HepG2 (cell line): ENCODE data around the gene APOM. TPM values are rescaled to one million over a fixed set of nuclear protein-coding genes. Genes with fewer than 3 reads are reported as not detected.
A peak's percentile ranks its signal among the peaks of the same experiment; 100 is the strongest.

Source experiments
- ARID2 ChIP-seq: sonication (generic); formaldehyde crosslinking; IDR thresholded peaks from 2 replicates; pipeline ENCODE4 v1.8.1; 2022; ENCODE audit warnings: mild to moderate bottlenecking, missing genetic modification reagents, borderline replicate concordance
- ARNTL ChIP-seq: sonication (generic); formaldehyde crosslinking; IDR thresholded peaks from 2 replicates; pipeline ENCODE4 v1.4.0; 2020; ENCODE audit warnings: mild to moderate bottlenecking, missing genetic modification reagents
- CBX5 ChIP-seq: sonication (generic); formaldehyde crosslinking; IDR thresholded peaks from 2 replicates; pipeline ENCODE4 v1.4.0; 2020; ENCODE audit warnings: missing genetic modification reagents, borderline replicate concordance
- DPF2 ChIP-seq: sonication (generic); formaldehyde crosslinking; IDR thresholded peaks from 2 replicates; pipeline ENCODE4 v1.4.0; 2020; ENCODE audit warnings: mild to moderate bottlenecking, low read depth, missing genetic modification reagents, borderline replicate concordance
- FOXO1 ChIP-seq: sonication (generic); formaldehyde crosslinking; IDR thresholded peaks from 2 replicates; pipeline ENCODE4 v1.4.0; 2020; ENCODE audit warnings: missing genetic modification reagents
- KMT2A ChIP-seq: sonication (generic); formaldehyde crosslinking; IDR thresholded peaks from 2 replicates; pipeline ENCODE4 v1.4.0; 2020; ENCODE audit warnings: missing genetic modification reagents
- MTF1 ChIP-seq: sonication (generic); formaldehyde crosslinking; IDR thresholded peaks from 2 replicates; pipeline ENCODE4 v1.5.0; 2020; ENCODE audit warnings: missing genetic modification reagents
- THYN1 ChIP-seq: sonication (generic); formaldehyde crosslinking; IDR thresholded peaks from 2 replicates; pipeline ENCODE4 v1.8.1; 2023; ENCODE audit warnings: low read depth, mild to moderate bottlenecking, moderate library complexity, missing genetic modification reagents, borderline replicate concordance
- ZNF382 ChIP-seq: sonication (generic); formaldehyde crosslinking; IDR thresholded peaks from 2 replicates; pipeline ENCODE4 v1.5.0; 2020; ENCODE audit warnings: missing genetic modification reagents, mild to moderate bottlenecking, borderline replicate concordance
- ZNF460 ChIP-seq: sonication (generic); formaldehyde crosslinking; IDR thresholded peaks from 2 replicates; pipeline ENCODE4 v1.5.1; 2020; ENCODE audit warnings: missing genetic modification reagents, mild to moderate bottlenecking, borderline replicate concordance
- ZNF572 ChIP-seq: sonication (generic); formaldehyde crosslinking; IDR thresholded peaks from 2 replicates; pipeline ENCODE4 v1.5.1; 2020; ENCODE audit warnings: mild to moderate bottlenecking, missing genetic modification reagents
- ZNF772 ChIP-seq: sonication (generic); formaldehyde crosslinking; IDR thresholded peaks from 2 replicates; pipeline ENCODE4 v1.5.0; 2020; ENCODE audit warnings: mild to moderate bottlenecking, missing genetic modification reagents
- polyA plus RNA-seq, 8 experiments: library from polyadenylated mRNA; depleted of rRNA in 3 of 8; stranded (reverse) in 7 of 8; unstranded in 1 of 8; fragments of >200 nt; fragmentation: Illumina TruSeq in 4 of 8; extraction: Trizol in 4 of 8; gene quantifications; 2 replicates each; pipeline versions ENCODE4 v1.2.1 to v1.2.3, GENCODE V29; 2011 to 2016; ENCODE audit warnings: low read depth in 4 of 8, missing spikeins in 1 of 8, mixed read lengths in 1 of 8; ENCODE audit not compliant: insufficient read depth in 1 of 8
- total RNA-seq, 5 experiments: library from RNA; depleted of rRNA; stranded (reverse); fragments of >200 nt; fragmentation: Illumina TruSeq; extraction: Trizol; gene quantifications; 2 replicates each; pipeline ENCODE4 v1.2.3, GENCODE V29; 2016; ENCODE audit warnings: low read depth in 1 of 5
- TF ChIP-seq, protein P1 (sequence below): sonication (generic); formaldehyde crosslinking; IDR thresholded peaks from 2 replicates; pipeline ENCODE4 v1.5.0; 2020; ENCODE audit warnings: missing genetic modification reagents
- TF ChIP-seq, protein P2 (sequence below): sonication (generic); formaldehyde crosslinking; IDR thresholded peaks from 2 replicates; pipeline ENCODE4 v1.8.0; 2022; ENCODE audit warnings: mild to moderate bottlenecking, missing genetic modification reagents
- TF ChIP-seq, protein P3 (sequence below): sonication (generic); formaldehyde crosslinking; IDR thresholded peaks from 2 replicates; pipeline ENCODE4 v1.9.0; 2021; ENCODE audit warnings: mild to moderate bottlenecking, missing genetic modification reagents
- TF ChIP-seq, protein P4 (sequence below), 2 experiments: IDR thresholded peaks; 2 replicates each; pipeline ENCODE4 v1.6.1; 2011 to 2012; ENCODE audit warnings: low read length in 2 of 2, borderline replicate concordance in 1 of 2, low read depth in 1 of 2, mild to moderate bottlenecking in 1 of 2, moderate library complexity in 1 of 2

Gene APOM
- total and polyA plus RNA-seq, 2 of the 13 experiments (the other 11 are each of a cell fraction or from before 2014, with no cell fraction given) = 98.2 to 1,140 TPM

DNA sequence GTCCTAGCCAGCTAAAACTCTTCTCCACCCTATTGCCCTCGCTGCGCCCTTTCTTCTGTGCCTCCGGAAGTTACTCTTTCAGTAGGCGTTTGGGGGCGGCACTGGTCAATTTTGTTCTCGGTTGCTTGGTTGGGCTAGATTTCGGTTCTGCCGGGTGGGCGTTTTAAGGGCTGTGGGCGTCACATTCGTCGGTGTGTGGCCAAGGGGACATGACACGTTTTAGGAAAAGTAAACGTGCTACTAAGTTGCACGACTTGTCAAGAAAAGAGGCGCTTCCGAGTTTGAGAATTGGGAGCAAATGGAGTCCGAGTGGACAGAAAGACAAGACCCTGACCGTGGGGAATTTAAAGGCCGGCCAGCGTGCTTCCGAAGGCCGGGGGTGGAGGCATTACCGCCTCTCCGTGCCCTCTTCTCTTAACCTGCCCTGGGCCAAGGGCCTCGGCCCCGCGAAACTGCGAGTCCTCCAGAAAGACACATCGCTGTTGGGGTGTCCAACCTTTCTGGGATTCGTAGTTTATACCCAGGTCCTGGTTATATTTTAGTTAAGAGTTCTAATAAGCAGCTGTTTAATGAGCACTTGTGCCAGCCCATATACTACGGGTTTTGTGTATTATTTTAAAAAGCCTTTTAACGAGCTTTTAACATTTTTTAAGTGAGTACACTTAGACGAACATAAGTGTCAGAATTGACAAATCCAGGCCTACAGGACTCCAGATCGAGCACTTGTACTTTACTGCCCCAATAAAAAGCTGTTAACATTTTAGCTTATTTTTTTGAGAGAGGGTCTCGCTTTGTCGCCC lies 2.6 kb upstream of the APOM start (continued):
- TF ChIP-seq, protein P1, sequence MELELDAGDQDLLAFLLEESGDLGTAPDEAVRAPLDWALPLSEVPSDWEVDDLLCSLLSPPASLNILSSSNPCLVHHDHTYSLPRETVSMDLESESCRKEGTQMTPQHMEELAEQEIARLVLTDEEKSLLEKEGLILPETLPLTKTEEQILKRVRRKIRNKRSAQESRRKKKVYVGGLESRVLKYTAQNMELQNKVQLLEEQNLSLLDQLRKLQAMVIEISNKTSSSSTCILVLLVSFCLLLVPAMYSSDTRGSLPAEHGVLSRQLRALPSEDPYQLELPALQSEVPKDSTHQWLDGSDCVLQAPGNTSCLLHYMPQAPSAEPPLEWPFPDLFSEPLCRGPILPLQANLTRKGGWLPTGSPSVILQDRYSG = no peak; the same call in 1 of the 2 replicates
- TF ChIP-seq ZNF772 (CRISPR knock-in tag) = no peak
- no peak for TF ChIP-seq ARID2 (CRISPR knock-in tag)
- TF ChIP-seq CBX5 (CRISPR knock-in tag) = no peak
- no peak; the same call in 1 of the 2 replicates for TF ChIP-seq KMT2A (CRISPR knock-in tag)
- TF ChIP-seq THYN1 (CRISPR knock-in tag) = no peak
- TF ChIP-seq, protein P2, sequence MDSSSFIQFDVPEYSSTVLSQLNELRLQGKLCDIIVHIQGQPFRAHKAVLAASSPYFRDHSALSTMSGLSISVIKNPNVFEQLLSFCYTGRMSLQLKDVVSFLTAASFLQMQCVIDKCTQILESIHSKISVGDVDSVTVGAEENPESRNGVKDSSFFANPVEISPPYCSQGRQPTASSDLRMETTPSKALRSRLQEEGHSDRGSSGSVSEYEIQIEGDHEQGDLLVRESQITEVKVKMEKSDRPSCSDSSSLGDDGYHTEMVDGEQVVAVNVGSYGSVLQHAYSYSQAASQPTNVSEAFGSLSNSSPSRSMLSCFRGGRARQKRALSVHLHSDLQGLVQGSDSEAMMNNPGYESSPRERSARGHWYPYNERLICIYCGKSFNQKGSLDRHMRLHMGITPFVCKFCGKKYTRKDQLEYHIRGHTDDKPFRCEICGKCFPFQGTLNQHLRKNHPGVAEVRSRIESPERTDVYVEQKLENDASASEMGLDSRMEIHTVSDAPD (CRISPR knock-in tag) = no peak
- no peak for TF ChIP-seq MTF1
- TF ChIP-seq, protein P3, sequence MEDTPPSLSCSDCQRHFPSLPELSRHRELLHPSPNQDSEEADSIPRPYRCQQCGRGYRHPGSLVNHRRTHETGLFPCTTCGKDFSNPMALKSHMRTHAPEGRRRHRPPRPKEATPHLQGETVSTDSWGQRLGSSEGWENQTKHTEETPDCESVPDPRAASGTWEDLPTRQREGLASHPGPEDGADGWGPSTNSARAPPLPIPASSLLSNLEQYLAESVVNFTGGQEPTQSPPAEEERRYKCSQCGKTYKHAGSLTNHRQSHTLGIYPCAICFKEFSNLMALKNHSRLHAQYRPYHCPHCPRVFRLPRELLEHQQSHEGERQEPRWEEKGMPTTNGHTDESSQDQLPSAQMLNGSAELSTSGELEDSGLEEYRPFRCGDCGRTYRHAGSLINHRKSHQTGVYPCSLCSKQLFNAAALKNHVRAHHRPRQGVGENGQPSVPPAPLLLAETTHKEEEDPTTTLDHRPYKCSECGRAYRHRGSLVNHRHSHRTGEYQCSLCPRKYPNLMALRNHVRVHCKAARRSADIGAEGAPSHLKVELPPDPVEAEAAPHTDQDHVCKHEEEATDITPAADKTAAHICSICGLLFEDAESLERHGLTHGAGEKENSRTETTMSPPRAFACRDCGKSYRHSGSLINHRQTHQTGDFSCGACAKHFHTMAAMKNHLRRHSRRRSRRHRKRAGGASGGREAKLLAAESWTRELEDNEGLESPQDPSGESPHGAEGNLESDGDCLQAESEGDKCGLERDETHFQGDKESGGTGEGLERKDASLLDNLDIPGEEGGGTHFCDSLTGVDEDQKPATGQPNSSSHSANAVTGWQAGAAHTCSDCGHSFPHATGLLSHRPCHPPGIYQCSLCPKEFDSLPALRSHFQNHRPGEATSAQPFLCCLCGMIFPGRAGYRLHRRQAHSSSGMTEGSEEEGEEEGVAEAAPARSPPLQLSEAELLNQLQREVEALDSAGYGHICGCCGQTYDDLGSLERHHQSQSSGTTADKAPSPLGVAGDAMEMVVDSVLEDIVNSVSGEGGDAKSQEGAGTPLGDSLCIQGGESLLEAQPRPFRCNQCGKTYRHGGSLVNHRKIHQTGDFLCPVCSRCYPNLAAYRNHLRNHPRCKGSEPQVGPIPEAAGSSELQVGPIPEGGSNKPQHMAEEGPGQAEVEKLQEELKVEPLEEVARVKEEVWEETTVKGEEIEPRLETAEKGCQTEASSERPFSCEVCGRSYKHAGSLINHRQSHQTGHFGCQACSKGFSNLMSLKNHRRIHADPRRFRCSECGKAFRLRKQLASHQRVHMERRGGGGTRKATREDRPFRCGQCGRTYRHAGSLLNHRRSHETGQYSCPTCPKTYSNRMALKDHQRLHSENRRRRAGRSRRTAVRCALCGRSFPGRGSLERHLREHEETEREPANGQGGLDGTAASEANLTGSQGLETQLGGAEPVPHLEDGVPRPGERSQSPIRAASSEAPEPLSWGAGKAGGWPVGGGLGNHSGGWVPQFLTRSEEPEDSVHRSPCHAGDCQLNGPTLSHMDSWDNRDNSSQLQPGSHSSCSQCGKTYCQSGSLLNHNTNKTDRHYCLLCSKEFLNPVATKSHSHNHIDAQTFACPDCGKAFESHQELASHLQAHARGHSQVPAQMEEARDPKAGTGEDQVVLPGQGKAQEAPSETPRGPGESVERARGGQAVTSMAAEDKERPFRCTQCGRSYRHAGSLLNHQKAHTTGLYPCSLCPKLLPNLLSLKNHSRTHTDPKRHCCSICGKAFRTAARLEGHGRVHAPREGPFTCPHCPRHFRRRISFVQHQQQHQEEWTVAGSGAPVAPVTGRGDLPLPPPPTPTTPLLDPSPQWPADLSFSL = peak; percentile 37; the same call in 1 of the 2 replicates
- no peak; the same call in none of the 2 replicates for TF ChIP-seq ARNTL (CRISPR knock-in tag)
- peak; percentile 8 for TF ChIP-seq FOXO1 (CRISPR knock-in tag)
- peak; percentile 72 for TF ChIP-seq ZNF572 (CRISPR knock-in tag)
- TF ChIP-seq ZNF382 (CRISPR knock-in tag) = no peak
- TF ChIP-seq, protein P4, sequence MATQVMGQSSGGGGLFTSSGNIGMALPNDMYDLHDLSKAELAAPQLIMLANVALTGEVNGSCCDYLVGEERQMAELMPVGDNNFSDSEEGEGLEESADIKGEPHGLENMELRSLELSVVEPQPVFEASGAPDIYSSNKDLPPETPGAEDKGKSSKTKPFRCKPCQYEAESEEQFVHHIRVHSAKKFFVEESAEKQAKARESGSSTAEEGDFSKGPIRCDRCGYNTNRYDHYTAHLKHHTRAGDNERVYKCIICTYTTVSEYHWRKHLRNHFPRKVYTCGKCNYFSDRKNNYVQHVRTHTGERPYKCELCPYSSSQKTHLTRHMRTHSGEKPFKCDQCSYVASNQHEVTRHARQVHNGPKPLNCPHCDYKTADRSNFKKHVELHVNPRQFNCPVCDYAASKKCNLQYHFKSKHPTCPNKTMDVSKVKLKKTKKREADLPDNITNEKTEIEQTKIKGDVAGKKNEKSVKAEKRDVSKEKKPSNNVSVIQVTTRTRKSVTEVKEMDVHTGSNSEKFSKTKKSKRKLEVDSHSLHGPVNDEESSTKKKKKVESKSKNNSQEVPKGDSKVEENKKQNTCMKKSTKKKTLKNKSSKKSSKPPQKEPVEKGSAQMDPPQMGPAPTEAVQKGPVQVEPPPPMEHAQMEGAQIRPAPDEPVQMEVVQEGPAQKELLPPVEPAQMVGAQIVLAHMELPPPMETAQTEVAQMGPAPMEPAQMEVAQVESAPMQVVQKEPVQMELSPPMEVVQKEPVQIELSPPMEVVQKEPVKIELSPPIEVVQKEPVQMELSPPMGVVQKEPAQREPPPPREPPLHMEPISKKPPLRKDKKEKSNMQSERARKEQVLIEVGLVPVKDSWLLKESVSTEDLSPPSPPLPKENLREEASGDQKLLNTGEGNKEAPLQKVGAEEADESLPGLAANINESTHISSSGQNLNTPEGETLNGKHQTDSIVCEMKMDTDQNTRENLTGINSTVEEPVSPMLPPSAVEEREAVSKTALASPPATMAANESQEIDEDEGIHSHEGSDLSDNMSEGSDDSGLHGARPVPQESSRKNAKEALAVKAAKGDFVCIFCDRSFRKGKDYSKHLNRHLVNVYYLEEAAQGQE (IDR thresholded peaks at IDR 0.05; ENCODE audit: borderline replicate concordance in 1 of 2, low read depth in 1 of 2, low read length in 2 of 2) = peak in 1 of 2 experiments; percentile 67; a peak in 1 of 4 replicates
- no peak for TF ChIP-seq ZNF460 (CRISPR knock-in tag)
- TF ChIP-seq DPF2 (CRISPR knock-in tag) = no peak
